Measurements from ENCODE around the gene TKFC. TPM values are rescaled to one million over a fixed set of nuclear protein-coding genes. Genes with fewer than 3 reads are reported as not detected.

TKFC gene
- total RNA-seq, 2 experiments from 2014 or later, result 118 to 120 TPM

DNA sequence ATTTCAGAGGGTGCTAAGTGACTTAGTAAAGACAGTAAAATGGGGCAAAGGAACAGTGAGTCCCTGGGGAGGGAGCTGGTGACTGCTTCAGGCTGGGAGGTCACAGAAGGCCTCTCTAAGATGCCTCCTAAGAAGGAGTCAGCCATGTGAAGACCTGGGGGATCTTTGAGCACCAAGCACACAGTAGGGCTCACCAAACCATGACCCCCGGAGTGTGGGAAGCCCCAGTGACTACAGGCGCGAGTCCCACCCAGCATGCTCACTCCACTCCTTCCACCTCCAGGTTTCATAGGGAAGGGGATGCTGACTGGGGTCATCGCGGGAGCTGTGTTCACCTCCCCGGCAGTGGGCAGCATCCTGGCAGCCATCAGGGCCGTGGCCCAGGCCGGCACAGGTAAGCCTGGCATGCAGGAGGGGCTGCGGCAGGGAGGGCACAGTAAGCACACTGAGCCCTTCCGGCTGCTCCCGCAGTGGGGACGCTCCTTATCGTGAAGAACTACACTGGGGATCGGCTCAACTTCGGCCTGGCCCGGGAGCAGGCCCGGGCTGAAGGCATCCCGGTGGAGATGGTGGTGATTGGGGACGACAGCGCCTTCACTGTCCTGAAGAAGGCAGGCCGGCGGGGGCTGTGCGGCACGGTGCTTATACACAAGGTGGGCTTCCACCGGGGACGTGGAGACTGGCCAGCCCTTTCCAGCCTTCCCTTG, 5.9 kb downstream of the TKFC start:
- ChIA-PET POLR2A (no interaction called here), CTCF (interaction anchor here (0.6 to 7.7 kb wide), 4 partner anchors 18 to 220 kb away, joined by 3 to 310 read pairs (median 22); no protein-coding TSS in a partner anchor)
- Mint-ChIP-seq H3K4me3 (no peak overlapping the region), H3K27me3 (no peaks in the 10 kb centered on the region), H3K4me1 (ENCODE audit: low read depth) (peaks cover 17% of the 10 kb centered on the region), H3K36me3 (peaks cover 23% of the 10 kb centered on the region), H3K9me3 (no peaks in the 10 kb centered on the region), H3K27ac (no peak overlapping the region)
- intact Hi-C loops (cut with micrococcal nuclease), result loop anchor here (10.0 kb wide), 1 partner anchor 424 kb away; the partner anchor contains the start of gene TMEM109
- no peak for DNase-seq

DNA sequence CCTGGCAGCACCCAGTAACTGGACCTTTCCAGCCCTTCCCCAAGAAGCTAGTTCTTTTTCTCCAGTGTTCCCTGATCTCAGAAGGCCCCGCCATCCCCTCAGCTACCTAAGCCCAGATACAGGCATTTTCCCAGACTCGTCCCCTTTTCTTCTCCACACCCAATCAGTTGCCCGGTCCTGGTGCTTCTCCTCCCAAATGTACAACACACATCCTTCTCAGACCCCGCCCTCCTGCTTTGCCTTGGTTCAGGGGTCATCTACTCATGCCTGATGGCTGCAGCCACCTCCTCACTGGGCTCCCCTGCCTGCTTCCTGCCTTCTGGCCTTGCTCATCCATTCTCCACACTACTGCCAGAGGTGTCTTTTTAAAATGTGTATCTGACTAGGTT, 6.5 kb downstream of the TKFC start:
- H3K9me3 Mint-ChIP-seq, result no peaks in the 10 kb centered on the region
- peaks cover 12% of the 10 kb centered on the region for H3K4me1 Mint-ChIP-seq (ENCODE audit: low read depth)
- no peak for DNase-seq
- ChIA-PET POLR2A (no interaction called here), CTCF (interaction anchor here (0.6 to 7.7 kb wide), 2 partner anchors 43 to 220 kb away, joined by 3 to 310 read pairs; no protein-coding TSS in a partner anchor)
- no peak overlapping the region for H3K27ac Mint-ChIP-seq
- intact Hi-C loops (cut with micrococcal nuclease), result loop anchor here (10.0 kb wide), 1 partner anchor 425 kb away; the partner anchor contains the start of gene TMEM109
- no peak overlapping the region for H3K4me3 Mint-ChIP-seq
- no peaks in the 10 kb centered on the region for H3K27me3 Mint-ChIP-seq
- H3K36me3 Mint-ChIP-seq, result peaks cover 23% of the 10 kb centered on the region

- H3K36me3 Mint-ChIP-seq, result peaks cover 24% of the 10 kb centered on the region
- no peak overlapping the region for H3K27ac Mint-ChIP-seq
- intact Hi-C loops (cut with micrococcal nuclease), result no loop called here
- no peak overlapping the region for H3K4me3 Mint-ChIP-seq
- no peak for DNase-seq
- ChIA-PET CTCF (interaction anchor here (1.1 to 1.4 kb wide), 2 partner anchors 45 to 94 kb away, joined by 3 to 4 read pairs; no protein-coding TSS in a partner anchor), POLR2A (no interaction called here)
- no peaks in the 10 kb centered on the region for H3K9me3 Mint-ChIP-seq
- H3K4me1 Mint-ChIP-seq (ENCODE audit: low read depth), result peaks cover 6% of the 10 kb centered on the region
- no peaks in the 10 kb centered on the region for H3K27me3 Mint-ChIP-seq
Observed at GRCh38 chr11:61340979-61341378, 8.0 kb downstream of the TKFC start.

- CTCF ChIA-PET, result interaction anchor here (1.1 to 1.4 kb wide), 2 partner anchors 44 to 93 kb away, joined by 3 to 4 read pairs; no protein-coding TSS in a partner anchor
Observed at GRCh38 chr11:61341706-61342105, 8.7 kb downstream of the TKFC start.

DNA sequence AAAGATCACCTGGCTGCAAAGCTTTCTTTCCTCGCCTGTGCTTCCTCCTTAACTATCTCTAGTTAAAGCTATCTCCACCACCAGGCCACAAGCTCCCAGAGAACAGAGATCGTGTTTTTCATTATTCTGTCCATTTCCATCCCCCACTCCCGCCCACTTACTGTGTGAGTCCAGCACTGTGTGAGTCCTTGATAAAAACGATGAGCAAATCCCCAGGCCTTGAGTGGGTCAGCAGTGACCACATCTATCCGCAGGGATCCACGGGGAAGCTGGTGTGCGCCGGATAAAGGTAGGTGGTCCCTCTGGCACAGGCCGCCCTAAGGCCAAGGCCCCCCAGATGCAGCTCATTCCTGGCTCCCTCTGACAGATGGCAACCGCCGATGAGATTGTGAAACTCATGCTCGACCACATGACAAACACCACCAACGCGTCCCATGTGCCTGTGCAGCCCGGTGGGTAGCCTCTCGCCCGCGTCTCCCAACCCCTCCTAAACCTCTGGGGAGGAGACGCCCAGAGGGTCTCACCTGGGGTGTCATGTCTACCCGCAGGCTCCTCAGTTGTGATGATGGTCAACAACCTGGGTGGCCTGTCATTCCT, 9.3 kb downstream of the TKFC start:
- intact Hi-C loops (cut with micrococcal nuclease), result no loop called here
- Mint-ChIP-seq H3K9me3 (no peaks in the 10 kb centered on the region), H3K4me1 (ENCODE audit: low read depth) (no peaks in the 10 kb centered on the region), H3K27me3 (no peaks in the 10 kb centered on the region), H3K4me3 (no peak overlapping the region), H3K27ac (no peak overlapping the region), H3K36me3 (peaks cover 25% of the 10 kb centered on the region)
- ChIA-PET CTCF (interaction anchor here (1.4 kb wide), 1 partner anchor 43 kb away, joined by 4 read pairs; no protein-coding TSS in a partner anchor), POLR2A (interaction anchor here (0.6 kb wide), 1 partner anchor 55 kb away, joined by 3 read pairs; no protein-coding TSS in a partner anchor)
- no peak for DNase-seq

More at GRCh38 chr11:61341706-61342105, 8.7 kb downstream of the TKFC start:
- POLR2A ChIA-PET, result interaction anchor here (0.6 kb wide), 1 partner anchor 55 kb away, joined by 3 read pairs; no protein-coding TSS in a partner anchor
- Mint-ChIP-seq H3K4me1 (ENCODE audit: low read depth) (no peaks in the 10 kb centered on the region), H3K9me3 (no peaks in the 10 kb centered on the region), H3K27me3 (no peaks in the 10 kb centered on the region), H3K4me3 (no peak overlapping the region), H3K27ac (no peak overlapping the region), H3K36me3 (peaks cover 25% of the 10 kb centered on the region)
- DNase-seq, result no peak
- intact Hi-C loops (cut with micrococcal nuclease), result no loop called here

DNA sequence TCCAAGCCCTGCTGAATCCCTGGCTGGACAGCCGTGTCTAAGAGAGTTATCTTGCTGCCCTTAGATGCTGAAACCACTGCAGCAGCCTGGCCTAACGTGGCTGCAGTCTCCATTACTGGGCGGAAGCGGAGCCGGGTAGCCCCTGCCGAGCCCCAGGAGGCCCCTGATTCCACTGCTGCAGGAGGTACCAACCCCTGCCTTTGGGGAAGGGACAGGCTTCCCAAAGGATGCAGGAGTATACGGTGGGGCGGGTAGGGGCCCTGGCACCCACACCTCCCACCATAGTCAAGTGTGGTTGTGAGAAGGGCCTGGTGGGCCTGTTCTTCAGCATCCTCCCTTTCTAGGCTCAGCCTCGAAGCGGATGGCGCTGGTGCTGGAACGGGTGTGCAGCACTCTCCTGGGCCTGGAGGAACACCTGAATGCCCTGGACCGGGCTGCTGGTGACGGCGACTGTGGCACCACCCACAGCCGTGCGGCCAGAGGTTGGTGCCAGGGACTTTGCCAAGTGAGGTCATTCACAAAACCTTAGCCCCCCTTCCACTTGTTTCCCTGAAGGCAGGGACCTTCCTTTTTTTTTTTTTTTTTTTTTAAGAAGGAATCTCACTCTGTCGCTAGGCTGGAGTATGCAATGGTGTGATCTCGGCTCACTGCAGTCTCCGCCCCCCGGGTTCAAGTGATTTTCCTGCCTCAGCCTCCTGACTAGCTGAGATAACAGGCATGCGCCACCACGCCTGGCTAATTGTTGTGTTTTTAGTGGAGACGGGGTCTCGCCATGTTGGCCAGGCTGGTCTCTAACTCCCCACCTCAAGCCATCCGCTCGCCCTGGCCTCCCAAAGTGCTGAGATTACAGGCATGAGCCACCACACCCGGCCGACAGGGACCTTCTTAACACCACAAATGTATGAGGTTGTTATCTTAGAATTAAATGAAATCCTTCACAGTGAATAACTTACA, 11.0 kb downstream of the TKFC start:
- Mint-ChIP-seq H3K27ac (no peak overlapping the region), H3K36me3 (peaks cover 19% of the 10 kb centered on the region), H3K4me1 (ENCODE audit: low read depth) (no peaks in the 10 kb centered on the region), H3K27me3 (no peaks in the 10 kb centered on the region), H3K4me3 (no peak overlapping the region), H3K9me3 (no peaks in the 10 kb centered on the region)
- POLR2A ChIA-PET, result no interaction called here
- no peak for DNase-seq
- intact Hi-C loops (cut with micrococcal nuclease), result no loop called here
- CTCF ChIA-PET, result no interaction called here

DNA sequence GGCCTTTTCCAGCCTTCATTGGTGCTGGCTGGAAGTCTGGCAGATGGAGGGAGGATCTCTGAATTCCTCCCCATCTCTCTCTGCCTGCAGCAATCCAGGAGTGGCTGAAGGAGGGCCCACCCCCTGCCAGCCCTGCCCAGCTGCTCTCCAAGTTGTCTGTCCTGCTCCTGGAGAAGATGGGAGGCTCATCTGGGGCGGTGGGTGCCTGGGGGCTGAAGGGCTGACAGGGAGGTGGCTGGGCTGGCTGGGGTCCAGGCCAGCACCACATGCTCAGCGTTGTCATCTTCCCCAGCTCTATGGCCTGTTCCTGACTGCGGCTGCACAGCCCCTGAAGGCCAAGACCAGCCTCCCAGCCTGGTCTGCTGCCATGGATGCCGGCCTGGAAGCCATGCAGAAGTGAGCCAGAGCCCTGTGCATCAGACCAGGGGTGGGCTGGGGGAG, 12.2 kb downstream of the TKFC start:
- Mint-ChIP-seq H3K4me3 (no peak overlapping the region), H3K27me3 (no peaks in the 10 kb centered on the region), H3K4me1 (ENCODE audit: low read depth) (no peaks in the 10 kb centered on the region), H3K27ac (no peak overlapping the region), H3K9me3 (no peaks in the 10 kb centered on the region), H3K36me3 (peaks cover 17% of the 10 kb centered on the region)
- intact Hi-C loops (cut with micrococcal nuclease), result no loop called here
- POLR2A ChIA-PET, result no interaction called here
- CTCF ChIA-PET, result no interaction called here
- no peak for DNase-seq

DNA sequence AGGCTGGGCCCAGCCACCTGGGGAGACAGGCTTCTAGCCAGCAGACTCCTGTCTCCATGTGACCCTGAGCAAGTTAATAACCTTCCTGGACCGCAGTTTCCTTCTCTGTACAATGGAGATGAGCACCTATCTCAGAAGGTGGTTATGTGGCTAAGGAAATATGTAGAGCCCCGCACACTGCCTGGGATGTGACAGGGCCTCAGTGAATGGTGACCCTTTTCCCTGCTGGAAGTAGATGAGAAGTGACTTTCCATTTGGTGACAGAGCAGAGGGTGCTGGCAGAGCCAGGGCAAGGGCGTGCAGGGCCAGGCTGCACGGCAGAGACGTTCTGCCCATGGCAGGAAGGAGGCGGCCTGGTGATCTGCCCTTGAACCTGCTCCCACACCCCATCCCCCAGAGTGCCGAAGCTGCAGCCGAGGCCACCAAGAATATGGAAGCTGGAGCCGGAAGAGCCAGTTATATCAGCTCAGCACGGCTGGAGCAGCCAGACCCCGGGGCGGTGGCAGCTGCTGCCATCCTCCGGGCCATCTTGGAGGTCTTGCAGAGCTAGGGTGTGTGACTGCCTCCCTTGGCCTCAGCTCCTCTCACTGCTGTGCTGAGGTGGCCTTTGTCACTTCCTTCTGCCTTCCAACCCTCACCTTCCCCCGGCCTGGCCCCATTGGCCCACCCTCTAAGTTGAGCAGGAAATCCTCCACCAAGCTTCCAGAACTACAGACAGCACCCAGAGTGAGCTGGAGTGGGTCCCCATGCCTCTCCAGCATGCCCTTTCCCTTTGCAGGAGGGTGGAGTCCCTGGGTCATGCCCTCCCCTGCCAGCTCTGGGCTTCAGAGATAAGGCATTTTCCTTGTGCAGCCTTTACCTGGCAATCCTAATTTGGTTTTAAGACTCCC, 13.2 kb downstream of the TKFC start:
- no peak overlapping the region for H3K27ac Mint-ChIP-seq
- no peaks in the 10 kb centered on the region for H3K27me3 Mint-ChIP-seq
- ChIA-PET POLR2A (interaction anchor here (1.2 kb wide), 1 partner anchor 16 kb away, joined by 3 read pairs; the partner anchor contains the start of gene TMEM138), CTCF (interaction anchor here (1.2 kb wide), 1 partner anchor 10 kb away, joined by 4 read pairs; no protein-coding TSS in a partner anchor)
- no peak for DNase-seq
- H3K9me3 Mint-ChIP-seq, result no peaks in the 10 kb centered on the region
- intact Hi-C loops (cut with micrococcal nuclease), result no loop called here
- no peaks in the 10 kb centered on the region for H3K4me1 Mint-ChIP-seq (ENCODE audit: low read depth)
- H3K36me3 Mint-ChIP-seq, result peaks cover 12% of the 10 kb centered on the region
- H3K4me3 Mint-ChIP-seq, result no peak overlapping the region

- Mint-ChIP-seq H3K36me3 (peaks cover 9% of the 10 kb centered on the region), H3K27me3 (no peaks in the 10 kb centered on the region), H3K27ac (no peak overlapping the region), H3K9me3 (no peaks in the 10 kb centered on the region), H3K4me3 (no peak overlapping the region), H3K4me1 (ENCODE audit: low read depth) (no peaks in the 10 kb centered on the region)
- DNase-seq, result no peak
- intact Hi-C loops (cut with micrococcal nuclease), result no loop called here
- ChIA-PET POLR2A (interaction anchor here (1.1 to 1.7 kb wide), 3 partner anchors 12 to 15 kb away, joined by 3 to 4 read pairs (median 4); partner anchors contain the start of genes CYB561A3, DDB1, TKFC and TMEM138), CTCF (interaction anchor here (2.0 to 2.3 kb wide), 2 partner anchors 12 to 38 kb away, joined by 8 to 16 read pairs; no protein-coding TSS in a partner anchor)
Observed at GRCh38 chr11:61347916-61348461, 15.0 kb downstream of the TKFC start.

DNA sequence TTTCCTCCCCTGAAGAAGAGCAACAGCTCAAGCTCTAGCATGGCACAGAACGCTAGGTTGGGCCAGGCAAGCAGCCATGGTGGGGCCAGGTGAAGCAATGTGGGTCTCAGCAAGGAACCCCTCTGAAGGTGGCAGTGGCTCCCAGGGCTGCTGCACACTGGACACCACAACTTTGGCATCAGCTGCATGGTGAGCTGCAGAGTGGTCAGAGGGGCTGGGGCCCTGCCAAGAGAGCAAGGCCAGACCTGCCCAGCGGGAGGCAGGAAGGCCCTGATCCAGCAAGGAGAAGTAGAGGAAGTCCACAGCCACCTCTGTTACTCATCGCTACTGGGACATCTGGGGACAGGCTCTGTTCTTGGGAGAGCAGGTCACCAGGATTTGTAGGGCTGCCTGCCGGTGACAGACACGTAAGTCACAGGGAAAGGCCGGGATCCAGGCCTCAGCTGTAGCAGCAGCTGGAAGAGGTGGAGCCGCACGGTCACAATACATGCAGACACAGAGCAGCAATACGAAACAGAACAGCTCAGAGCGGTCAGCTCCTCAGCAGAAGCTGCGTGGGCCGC, 16.2 kb downstream of the TKFC start:
- POLR2A ChIA-PET, result interaction anchor here (1.1 kb wide), 2 partner anchors 13 to 19 kb away, joined by 4 read pairs; no protein-coding TSS in a partner anchor
- no peaks in the 10 kb centered on the region for H3K27me3 Mint-ChIP-seq

More for the DNA sequence above, 16.2 kb downstream of the TKFC start:
- Mint-ChIP-seq H3K4me1 (ENCODE audit: low read depth) (no peaks in the 10 kb centered on the region), H3K4me3 (no peak overlapping the region), H3K36me3 (peaks cover 15% of the 10 kb centered on the region), H3K27ac (no peak overlapping the region), H3K9me3 (no peaks in the 10 kb centered on the region)
- CTCF ChIA-PET, result interaction anchor here (1.4 to 2.3 kb wide), 3 partner anchors 13 to 37 kb away, joined by 3 to 16 read pairs (median 8); partner anchors contain the start of gene TKFC
- no peak for DNase-seq
- intact Hi-C loops (cut with micrococcal nuclease), result no loop called here
